Body of pancreas (tissue), 4 donors: ENCODE data around the gene SPINK5.

Experiments
- POLR2A ChIP-seq, 3 donors: fragments of 450-650 bp; IDR thresholded peaks; one replicate each; pipeline ENCODE4 v1.6.1; 2016; ENCODE audit warnings: antibody characterized with exemption in 3 of 3, mild to moderate bottlenecking in 2 of 3
- TF ChIP-seq, protein P1 (sequence below), 7 experiments: fragments of 450-650 bp in 4 of 7; fragments of 200-600 bp in 3 of 7; sonication (generic) in 3 of 7; IDR thresholded peaks; one replicate each; pipeline ENCODE4 v1.5.1; 2016 to 2019; ENCODE audit warnings: antibody characterized with exemption in 7 of 7

DNA sequence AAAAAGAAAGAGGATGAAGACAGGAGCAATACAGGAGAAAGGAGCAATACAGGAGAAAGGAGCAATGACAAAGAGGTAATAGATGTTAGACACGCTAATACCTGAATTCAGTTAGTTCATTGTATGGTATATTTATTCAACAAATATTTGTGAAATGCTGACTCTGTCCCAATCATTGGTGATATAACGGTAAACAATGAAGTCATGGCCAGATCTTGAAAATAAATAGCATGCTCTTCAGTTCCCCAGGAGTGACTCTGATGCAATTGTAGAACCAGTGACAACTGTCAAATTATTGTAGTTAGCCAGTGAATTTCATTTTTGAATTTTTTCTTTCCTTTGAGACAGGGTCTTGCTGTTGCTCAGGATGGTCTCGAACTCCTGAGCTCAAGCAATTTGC is 56.5 kb downstream of the SPINK5 start:
- TF ChIP-seq, protein P1, sequence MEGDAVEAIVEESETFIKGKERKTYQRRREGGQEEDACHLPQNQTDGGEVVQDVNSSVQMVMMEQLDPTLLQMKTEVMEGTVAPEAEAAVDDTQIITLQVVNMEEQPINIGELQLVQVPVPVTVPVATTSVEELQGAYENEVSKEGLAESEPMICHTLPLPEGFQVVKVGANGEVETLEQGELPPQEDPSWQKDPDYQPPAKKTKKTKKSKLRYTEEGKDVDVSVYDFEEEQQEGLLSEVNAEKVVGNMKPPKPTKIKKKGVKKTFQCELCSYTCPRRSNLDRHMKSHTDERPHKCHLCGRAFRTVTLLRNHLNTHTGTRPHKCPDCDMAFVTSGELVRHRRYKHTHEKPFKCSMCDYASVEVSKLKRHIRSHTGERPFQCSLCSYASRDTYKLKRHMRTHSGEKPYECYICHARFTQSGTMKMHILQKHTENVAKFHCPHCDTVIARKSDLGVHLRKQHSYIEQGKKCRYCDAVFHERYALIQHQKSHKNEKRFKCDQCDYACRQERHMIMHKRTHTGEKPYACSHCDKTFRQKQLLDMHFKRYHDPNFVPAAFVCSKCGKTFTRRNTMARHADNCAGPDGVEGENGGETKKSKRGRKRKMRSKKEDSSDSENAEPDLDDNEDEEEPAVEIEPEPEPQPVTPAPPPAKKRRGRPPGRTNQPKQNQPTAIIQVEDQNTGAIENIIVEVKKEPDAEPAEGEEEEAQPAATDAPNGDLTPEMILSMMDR (IDR thresholded peaks at IDR 0.05) = no peak
- TF ChIP-seq POLR2A (IDR thresholded peaks at IDR 0.05) = no peak
